Panc1 (cell line): ENCODE data around the gene ICAM2.

ENCODE experiments used
- CTCF ChIP-seq: fragments of 450-650 bp; IDR thresholded peaks from 2 replicates; pipeline ENCODE4 v1.5.1; 2017; ENCODE audit warnings: mild to moderate bottlenecking
- POLR2AphosphoS5 ChIP-seq: IDR thresholded peaks from 2 replicates; pipeline ENCODE4 v1.6.1; 2012; ENCODE audit warnings: mild to moderate bottlenecking, low read depth, low read length, moderate library complexity
- REST ChIP-seq, 2 experiments: IDR thresholded peaks; 2 replicates each; pipeline ENCODE4 v1.6.1; 2011 to 2012; ENCODE audit warnings: low read depth in 2 of 2, control low read depth in 1 of 2, low read length in 1 of 2, mild to moderate bottlenecking in 1 of 2, moderate library complexity in 1 of 2; ENCODE audit not compliant: insufficient read depth in 1 of 2

- no peak for TF ChIP-seq CTCF
- no peak for TF ChIP-seq REST (IDR thresholded peaks at IDR 0.05; ENCODE audit: insufficient read depth in 1 of 2, low read depth in 2 of 2, low read length in 1 of 2)
- TF ChIP-seq POLR2AphosphoS5 = no peak
Measured at GRCh38 chr17:64058621-64059020, 38.2 kb upstream of the ICAM2 start.
